NCI-H1930 (cell line): ENCODE results near the gene SFXN3.
"Not testable (repeated sequence)": the region's sequence is repeated elsewhere in the genome, so short reads cannot be mapped to it uniquely, and the experiment has no call there.

Source experiments
- DNase-seq, 2 experiments: peaks; one replicate each; lab custom pipeline; 2025; lab: John Stamatoyannopoulos, UW

The SFXN3 gene

DNA sequence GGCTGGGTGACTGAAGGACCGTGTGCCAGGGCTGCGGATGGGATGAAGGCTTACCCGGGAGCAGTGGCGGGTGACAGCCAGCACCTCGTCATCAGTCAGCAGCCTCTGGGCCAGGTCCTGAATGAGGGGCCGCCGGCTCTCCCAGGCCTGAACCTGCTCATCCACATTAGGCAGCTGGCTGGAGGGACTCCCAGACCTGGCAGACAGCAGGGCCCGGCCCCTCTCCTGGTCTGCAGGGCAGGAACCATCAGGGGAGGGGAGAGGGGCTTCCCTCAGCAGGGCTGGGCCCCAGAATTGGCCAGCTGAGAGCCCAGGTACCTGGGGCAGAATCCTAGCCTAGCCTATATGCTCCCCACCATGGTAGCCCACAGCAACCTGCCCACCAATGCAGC, 15.5 kb upstream of the SFXN3 start:
- no peak for DNase-seq

DNA sequence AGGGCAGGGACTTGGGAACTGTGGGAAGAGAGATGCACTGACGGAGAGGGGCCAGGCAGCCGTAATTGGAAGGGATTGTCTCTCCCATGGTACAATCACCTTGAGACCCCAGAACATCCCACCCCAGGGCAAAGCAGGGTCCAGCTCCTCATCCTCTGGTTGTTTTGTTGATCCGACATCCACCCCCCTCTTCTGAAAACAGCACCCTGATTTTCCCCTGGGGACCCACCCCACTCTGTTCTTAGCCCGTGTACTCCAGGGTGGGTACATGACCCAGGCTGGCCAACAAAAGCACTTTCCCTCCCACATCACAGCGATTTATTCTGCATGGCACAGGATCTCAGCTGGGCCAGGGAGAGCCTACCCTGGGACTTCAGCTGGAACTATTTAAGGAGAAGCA, 14.2 kb upstream of the SFXN3 start:
- DNase-seq, result no peak

DNA sequence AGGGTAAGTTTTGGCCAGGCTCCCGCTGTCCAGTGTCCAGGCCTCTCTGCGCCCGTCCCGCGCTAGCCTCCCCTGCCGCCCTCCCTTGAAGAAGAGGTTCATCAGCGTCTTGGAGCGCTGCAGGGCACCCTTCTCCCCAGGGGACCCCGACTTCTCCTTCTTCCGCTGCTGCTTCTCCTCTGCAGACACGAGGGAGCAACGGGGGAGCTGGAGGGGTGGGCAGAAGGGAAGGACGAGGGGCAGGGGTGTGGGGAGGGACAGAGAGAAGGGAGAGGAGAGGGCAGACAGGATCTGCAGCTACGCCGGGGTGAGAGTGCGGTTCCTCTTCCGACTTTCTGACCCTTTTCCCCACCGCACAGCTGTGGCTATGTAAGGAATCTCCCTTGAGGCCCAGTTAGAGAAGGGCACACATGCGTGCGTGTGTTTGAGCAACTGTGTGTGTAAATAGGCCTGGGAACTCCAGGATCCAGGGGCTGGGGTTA, 12.9 kb upstream of the SFXN3 start:
- no peak for DNase-seq

DNA sequence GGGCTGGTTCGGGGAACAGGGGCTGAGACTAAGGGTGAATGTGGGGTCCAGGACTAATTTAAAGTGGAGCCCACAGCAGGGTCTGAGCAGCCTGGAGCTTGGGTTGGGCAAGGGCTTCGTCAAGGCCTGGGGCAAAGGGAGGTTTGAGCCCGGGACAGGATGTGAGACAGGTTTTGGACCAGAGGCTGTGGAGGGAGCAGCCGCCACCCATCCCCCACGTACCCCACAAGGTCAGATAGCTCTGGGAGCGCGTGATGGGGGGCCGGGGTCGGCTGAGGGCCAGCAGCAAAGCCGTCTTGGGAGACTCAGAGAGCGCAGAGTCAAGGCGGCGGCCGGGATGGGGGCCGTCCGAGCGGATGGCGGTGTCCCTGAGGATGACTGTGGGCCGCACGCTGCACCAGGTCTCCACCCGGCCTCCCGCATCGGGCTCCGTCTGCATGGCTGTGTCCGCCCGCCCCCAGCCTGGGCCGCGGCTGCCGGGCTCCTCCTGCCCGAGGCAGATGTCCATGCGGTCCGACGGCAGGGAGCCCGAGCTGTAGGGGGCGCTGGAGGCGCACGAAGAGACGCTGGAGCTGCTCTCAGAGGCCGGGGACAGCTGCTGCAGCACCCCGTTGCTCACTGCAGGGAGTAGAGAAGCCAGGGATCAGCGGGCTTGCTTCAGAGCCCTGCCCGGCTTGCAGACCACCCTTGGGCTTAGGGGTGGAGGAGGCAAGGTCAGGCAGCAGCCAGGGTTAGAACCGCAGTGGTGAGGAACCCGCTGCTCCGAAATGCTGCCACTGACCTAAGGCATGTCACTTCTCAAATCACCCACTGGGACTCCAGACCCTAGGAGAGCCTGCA, 12.2 kb upstream of the SFXN3 start:
- DNase-seq, result peak; percentile 31 to 33

DNA sequence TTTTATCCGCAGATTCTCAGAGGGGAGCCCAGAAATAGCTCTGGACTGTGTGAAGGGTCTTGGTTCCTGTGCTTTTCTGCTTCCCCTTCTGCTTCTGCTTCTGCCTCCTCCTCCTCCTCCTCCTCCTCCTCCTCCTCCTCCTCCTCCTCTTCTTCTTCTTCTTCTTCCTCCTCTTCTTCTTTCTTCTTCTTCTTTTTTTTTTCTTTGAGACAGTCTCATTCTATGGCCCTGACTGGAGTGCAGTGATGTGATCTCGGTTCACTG, 11.7 kb upstream of the SFXN3 start:
- DNase-seq, result no peak

DNA sequence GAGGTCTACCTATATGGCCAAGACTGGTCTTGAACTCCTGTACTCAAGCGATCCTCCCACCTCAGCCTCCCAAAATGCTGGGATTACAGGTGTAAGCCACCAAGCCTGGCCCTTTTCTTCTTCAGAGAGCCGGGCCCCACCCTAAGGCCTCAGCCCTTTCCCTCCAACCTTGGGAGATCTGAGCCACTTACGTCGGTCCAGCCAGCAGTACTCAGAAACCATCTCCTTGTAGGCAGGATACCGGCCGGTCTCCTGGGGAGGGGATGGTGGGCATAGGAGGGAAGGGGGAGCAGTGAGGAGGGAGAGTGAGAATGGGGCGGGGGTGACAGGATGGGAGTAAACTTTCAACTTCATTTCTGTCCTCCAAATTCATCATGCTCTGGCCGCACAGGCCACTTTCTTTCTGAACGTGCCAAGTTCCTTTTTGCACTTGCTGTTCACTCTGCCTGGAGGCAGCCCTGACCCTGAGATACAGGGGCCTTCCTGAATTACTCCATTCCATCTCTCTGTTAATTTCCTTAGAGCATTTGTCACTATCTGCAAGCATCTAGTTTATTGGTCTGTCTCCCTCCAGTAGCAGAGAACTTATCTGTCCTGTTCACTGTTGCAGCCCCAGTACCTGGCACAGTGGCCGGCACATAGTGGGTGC, 10.5 kb upstream of the SFXN3 start:
- DNase-seq, result no peak

DNA sequence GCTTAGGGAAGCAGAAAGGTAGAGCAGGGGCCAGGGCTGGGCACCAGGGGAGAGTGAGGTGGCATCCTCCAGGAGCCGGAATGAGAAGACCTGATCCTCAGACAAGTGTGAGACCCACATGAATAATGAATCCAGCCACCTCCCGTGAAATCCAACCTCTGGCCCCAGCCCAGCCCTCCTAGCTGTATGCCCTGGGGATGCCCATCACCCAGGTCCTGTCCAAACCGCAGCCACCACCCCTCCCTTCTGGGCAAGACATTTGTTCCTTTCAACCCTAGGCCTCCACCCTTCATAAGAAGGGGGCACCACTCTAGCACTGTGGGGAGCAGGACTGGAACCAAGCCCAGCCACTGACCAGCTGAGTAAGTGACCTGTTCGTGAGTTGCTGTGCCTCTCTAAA, 9.8 kb upstream of the SFXN3 start:
- DNase-seq, result no peak

DNA sequence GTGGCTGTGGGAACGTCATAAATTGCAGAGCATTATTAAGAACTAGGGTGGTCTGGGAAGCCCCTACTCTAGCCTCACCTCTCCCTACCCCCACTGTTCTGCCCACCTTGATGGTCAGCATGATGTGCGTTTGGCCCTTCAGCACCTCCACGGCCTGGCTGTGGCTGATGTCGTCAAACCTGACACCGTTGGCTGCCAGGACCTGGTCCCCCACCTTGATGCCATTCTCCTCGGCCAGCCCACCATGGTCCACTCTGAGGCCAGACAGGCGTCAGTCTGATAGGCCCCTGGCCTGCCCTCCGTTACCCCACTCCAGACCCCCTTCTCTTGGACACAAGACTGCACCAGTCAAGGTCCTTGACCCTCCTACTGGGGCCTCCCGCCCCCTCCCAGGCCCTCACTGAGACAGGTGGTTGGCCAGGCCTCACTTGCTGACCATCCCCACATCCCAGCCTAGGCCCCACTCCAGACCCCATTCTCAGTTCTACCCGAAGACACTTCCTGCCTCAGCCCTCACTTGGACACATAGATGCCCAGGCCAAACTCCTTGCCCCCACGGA, 9.3 kb upstream of the SFXN3 start:
- no peak for DNase-seq

DNA sequence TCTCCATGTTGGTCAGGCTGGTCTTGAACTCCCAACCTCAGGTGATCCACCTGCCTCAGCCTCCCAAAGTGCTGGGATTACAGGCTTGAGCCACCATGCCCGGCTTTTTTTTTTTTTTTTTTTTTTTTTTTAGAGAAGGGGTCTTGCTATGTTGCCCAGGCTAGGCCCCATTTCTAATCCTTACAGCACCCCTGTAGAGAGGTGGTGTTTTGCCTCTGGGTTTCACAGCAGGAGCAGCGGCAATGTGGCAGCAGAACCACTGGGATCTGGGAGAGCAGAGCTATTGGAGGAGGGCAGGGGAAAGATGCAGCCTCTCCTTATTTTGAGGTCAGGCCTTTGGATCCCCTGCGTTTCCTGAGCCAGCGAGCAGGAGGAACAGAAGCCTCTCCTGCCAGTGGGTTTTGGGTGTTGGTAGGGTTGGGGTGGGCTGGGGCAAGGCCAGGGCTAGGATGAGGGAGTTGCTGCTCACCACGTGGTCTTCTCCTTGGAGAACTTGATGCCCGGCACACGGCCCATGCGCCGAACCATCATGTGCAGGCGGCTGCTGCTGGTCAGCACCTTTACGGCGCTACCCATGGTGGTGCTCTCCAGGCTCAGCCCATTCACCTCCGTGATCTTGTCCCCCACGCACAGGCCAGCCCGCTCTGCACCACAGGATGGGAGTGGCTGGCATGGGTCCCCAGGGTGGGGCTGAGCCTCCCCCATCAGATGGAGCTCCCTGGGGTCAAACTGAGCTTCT, 7.9 kb upstream of the SFXN3 start:
- no peak for DNase-seq

DNA sequence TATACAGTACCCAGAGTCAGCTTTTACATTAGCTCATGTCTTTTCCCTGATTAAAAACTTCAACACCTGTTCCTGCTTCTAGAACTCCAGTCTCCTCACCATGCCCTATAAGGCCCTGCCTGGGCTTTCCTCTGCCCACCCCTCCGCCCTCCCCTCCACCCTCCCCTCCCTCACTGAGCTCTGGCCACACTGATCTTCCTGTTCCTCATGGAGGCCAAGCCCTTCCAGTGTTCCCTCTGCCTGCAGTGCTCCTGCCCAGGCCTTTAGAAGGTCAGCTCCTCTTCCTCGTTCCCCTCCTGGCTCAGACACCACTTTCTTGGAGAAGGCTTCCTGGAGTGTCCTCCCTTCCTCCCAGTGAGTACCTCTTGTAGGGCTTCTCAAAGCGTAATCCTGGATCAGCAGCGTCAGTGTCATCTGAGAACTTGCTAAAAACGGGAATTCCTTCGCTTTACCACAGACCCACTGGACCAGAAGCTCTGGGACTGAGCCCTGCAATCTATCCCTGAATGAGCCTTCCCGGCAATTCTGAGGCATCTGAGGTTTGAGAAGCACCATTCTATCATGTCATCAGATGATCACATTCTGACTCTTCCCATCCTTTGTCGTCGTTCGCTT, 3.8 kb upstream of the SFXN3 start:
- no peak for DNase-seq

DNA sequence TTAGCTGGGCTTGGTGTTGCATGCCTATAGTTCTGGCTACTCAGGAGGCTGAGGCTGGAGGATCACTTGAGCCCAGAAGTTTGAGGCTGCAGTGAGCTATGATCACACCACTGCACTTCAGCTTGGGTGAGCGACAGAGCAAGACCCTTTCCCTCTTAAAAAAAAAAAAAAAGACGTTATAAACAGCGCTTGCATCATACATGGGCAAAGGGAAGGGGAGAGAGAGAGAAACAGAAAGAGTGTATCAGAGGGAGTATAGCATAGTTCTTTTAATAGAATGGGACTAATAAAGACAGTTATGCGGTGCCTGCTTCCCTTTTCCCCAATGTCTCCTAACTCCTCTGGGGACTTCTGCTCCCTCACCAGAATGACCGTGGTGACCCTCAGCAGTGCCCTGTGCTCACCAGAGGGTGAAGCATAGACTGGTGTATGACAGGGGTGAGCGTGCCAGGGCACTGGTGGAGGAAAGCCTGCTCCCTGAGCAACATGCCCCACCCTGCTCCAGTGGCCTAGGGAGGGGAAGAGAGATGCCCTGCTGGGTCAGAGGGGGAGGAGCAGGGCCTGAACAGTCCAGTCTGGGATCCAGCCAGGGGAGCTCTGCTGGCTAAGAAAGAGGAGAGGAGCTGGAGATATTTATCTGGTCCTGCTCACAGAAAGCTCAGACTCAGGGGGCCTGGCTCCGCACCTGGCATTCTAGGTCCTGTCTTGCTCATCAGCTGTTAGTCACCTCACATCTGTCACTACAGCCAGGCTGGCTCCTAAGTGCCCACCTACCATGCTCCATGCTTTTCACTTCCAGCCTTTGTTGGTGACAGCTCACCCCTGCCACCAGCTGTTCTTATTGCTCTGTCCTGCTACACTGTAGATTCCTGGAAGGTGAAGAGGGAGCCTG, 2.3 kb upstream of the SFXN3 start:
- DNase-seq, result no peak

DNA sequence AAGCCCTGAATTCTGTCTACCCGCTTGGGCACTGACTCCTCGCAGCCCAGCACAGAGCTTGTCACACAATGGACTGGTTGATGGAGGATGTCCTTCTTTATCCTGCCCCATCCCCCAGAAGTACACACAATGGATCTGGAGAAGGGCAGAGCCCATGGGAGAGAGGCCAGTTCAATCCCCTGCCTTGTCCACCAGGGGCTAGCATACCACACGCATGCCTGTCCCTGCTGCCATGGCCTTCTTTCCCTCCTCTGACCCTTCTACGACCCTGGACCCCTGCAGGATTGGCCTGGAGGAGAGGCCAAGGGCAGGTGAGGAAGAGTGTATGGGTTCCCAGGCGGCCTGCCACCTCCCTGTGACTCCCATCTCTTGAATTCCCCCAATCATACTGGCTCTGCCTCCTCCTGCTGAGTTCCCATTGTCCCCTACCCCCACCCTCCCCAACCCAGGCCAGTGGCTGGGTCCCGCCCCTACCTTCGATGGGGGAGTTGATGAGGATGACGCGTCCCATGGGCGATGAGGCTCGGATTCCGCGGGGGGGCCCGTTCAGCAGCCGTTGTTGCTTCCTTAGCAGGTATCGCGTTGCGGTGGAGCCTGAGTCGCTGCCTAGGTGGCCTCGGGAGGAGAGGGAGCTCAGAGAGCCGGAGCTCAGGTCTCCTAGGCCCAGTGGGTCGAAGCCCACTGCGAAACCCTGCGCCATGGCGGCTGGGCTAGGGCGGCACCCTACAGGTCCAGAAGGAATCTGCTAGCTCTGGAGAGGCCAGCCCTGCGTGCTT, 1.3 kb upstream of the SFXN3 start:
- no peak for DNase-seq

DNA sequence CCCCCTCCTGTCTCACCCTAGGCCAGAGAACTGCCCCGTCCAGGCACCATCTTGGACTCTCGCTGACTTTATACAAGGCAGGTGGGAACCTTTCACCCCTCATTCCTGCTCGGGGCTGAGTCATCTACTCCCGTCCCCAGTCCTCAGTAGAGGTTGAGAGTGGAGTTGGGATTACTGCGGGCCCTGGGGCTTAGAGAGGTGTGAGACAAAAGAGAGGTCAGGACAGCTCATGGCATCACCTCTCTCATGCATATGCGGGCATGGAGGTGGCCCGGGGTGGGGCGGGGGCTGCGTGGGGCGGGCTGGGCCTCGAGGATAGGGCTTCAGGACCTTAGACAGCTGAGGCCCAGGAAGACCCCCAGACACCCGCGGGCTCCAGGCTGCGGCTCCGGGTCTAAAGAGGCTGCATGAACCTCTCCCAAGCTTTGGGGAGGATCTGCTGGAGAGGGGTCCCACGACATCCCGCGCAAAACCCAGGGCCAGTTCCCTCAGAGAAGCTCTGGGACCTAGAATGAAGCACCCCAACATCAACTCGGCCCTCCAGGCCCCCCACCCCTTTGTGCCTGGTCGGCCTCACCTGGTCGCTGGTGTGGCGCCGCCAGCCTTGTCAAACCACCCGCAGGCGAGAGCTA, 422 bp upstream of the SFXN3 start:
- no peak for DNase-seq

DNA sequence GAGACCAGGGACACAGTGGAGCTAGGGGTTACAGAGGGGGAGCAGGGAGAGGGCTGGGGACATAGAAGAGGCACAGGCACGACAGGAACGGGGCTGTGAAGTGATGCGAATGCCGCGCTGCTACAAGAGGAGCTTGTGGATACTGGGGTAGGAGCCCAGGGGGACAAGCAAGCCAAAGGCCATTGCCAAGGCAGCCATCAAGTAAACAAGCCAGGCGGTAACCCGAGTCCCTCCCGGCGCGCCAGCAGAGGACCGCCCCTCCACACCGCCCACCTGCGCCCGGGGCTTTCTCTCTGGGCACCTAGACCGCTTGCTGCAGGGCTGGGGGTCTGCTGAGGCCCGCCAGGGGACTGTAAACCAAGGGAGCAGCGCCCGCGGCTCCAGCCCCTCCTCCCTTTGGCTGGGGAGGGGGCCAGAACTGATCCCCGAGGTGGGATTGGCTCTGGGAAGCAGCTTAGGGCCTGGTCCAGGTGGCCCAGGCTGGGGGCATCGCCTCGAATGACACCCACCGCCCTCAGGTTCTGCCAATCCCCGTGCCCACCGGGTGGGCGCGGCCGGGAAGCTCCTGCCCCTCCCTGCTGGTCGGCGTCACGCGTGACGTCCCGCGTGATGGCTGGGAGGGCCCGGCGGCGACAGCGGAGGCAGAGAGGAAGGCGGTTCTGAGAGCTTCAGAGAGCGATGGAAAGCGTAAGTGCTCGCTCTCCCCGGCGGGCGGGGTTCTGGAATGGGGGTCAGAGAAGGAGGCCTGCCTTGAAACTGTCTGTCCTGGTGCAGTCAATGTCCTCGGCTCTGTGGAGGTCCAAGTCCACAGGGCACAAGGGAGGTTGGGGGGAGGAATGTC, 982 bp downstream of the SFXN3 start:
- peak; percentile 25 to 51 for DNase-seq

DNA sequence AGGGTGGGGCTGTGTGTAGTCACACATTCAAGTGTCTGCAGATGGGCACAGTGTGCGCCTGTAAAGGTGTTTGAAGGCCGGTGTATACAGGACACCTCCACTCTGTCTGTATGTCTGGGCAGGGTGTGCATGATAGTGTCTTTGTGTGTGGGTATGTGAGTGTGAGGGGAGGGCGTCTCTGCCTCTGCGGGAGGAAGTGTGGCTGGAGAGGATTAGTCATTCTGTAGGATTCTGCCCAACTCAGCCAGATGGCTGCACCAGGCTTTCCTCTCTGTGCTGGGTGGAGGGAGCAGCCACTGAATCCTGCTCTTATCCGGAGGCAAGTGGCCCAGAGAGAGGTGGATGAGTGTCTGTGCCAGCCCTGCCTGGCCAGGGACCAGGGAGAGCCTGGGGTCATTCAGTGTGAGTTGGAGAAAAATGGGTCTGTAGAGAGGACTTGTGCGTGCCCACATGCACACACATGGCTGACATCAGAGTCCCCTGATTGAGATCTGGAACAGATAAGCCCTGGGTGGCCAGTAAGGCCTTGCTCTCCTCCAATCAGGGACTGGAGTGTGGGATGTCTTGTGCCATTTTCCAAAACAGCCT, 1.7 kb downstream of the SFXN3 start:
- DNase-seq, result no peak

DNA sequence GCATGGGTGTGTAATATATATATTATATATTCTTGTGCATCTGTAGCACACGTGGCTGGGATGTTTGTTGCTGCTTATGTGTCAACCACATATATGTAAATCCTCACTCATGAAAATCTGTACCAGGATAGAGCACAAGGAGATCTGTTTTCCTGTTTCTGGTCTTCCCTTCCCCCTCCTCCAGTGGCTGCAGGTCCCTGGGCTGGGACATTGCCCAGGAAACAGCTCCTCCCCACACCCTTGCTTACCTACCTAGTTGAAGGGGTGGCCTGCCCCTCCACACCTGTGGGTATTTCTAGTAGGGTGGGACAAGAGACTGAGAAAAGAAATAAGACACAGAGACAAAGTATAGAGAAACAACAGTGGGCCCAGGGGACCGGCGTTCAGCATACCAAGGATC, 2.2 kb downstream of the SFXN3 start:
- no peak for DNase-seq

DNA sequence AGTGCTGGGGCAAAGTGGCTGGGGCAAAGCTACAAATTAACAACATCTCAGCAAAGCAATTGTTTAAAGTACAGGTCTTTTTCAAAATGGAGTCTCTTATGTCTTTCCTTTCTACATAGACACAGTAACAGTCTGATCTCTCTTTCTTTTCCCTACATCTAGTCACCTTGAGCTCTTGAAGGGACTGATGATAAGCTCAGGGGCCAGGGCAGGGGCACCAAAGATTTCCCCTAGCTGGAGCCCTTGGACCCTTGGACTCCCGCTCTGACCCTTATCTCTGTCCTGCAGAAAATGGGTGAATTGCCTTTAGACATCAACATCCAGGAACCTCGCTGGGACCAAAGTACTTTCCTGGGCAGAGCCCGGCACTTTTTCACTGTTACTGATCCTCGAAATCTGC, 3.4 kb downstream of the SFXN3 start:
- DNase-seq, result not testable (repeated sequence)

DNA sequence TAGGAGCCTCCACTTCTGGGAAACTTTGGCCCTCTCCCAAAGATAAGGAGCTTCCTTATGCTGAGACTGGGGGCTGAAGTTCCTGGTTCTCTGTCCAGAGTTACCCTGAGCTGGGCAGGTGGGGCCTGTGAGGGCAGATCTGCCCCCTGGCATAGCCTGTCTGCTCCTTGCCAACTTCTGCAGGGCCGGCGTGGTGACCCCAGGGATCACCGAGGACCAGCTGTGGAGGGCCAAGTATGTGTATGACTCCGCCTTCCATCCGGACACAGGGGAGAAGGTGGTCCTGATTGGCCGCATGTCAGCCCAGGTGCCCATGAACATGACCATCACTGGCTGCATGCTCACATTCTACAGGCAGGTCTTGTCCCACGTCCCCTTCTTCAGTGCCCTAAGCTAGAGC, 4.3 kb downstream of the SFXN3 start:
- no peak for DNase-seq
